Small intestine (tissue), 7 donors: ENCODE results near the gene SEMA4F. TPM values are rescaled to one million over a fixed set of nuclear protein-coding genes. Genes with fewer than 3 reads are reported as not detected.
A peak's percentile ranks its signal among the peaks of the same experiment; 100 is the strongest.

Experiments
- DNase-seq, 2 donors: peaks; one replicate each; pipeline versions ENCODE4 v3.0.0 to v3.0.0-alpha.2; 2013
- FAIRE-seq: peaks from 2 replicates; lab custom pipeline; 2012; peaks lifted over from hg19 to GRCh38; lab: Jason Lieb, UNC
- H3K27ac ChIP-seq, 3 donors: one replicate each; pipeline ENCODE4 v1.5.1; 2013; ENCODE audit warnings: low read length in 2 of 3, mild to moderate bottlenecking in 2 of 3, control low read depth in 1 of 3, inconsistent platforms in 1 of 3, low read depth in 1 of 3, moderate library complexity in 1 of 3
- H3K27me3 ChIP-seq, 3 donors: one replicate each; pipeline ENCODE4 v1.6.1; 2013; ENCODE audit warnings: low read length in 3 of 3, inconsistent platforms in 1 of 3; ENCODE audit not compliant: control insufficient read depth in 3 of 3, insufficient read depth in 3 of 3
- H3K36me3 ChIP-seq, 3 donors: one replicate each; pipeline ENCODE4 v1.6.1; 2013; ENCODE audit warnings: low read length in 3 of 3, inconsistent platforms in 1 of 3, low read depth in 1 of 3, mild to moderate bottlenecking in 1 of 3, moderate library complexity in 1 of 3; ENCODE audit not compliant: control insufficient read depth in 3 of 3, insufficient read depth in 2 of 3
- H3K4me1 ChIP-seq, 3 donors: one replicate each; pipeline ENCODE4 v1.6.1; 2013; ENCODE audit warnings: low read length in 2 of 3, inconsistent platforms in 1 of 3, low read depth in 1 of 3, mild to moderate bottlenecking in 1 of 3, moderate library complexity in 1 of 3; ENCODE audit not compliant: control insufficient read depth in 3 of 3, insufficient read depth in 2 of 3
- H3K4me3 ChIP-seq, 3 donors: one replicate each; pipeline ENCODE4 v1.5.1; 2013; ENCODE audit warnings: low read length in 3 of 3, control low read depth in 1 of 3, inconsistent platforms in 1 of 3, low read depth in 1 of 3, mild to moderate bottlenecking in 1 of 3, moderate library complexity in 1 of 3
- H3K9me3 ChIP-seq, 2 donors: one replicate each; pipeline ENCODE4 v1.6.1; 2013; ENCODE audit warnings: low read depth in 1 of 2, low read length in 1 of 2; ENCODE audit not compliant: control insufficient read depth in 2 of 2, insufficient read depth in 1 of 2
- WGBS, 3 donors: extraction: QIAGEN DNeasy Blood & Tissue Kit; methylation state at CpG; one replicate each; pipeline ENCODE4 v1.1.7; 2013; 5-methylcytosine and 5-hydroxymethylcytosine counted together
- polyA plus RNA-seq, 4 donors: library from polyadenylated mRNA; stranded (reverse) in 3 of 4; unstranded in 1 of 4; fragments of 200-250 nt in 3 of 4; fragments of 120-200 nt in 1 of 4; gene quantifications; one replicate each; pipeline versions ENCODE4 v1.2.1 to v1.2.3, GENCODE V29; 2013
- donor health status: healthy with polysubstance abuse.
- donor health status: control.
- donor health status: control.
- donor health status: Bipolar disorder and iron deficiency.
- donor health status: healthy.

Gene SEMA4F
- polyA plus RNA-seq, 4 donors = 0.27 to 2.4 (median 1.0) TPM; not detected in 1

DNA sequence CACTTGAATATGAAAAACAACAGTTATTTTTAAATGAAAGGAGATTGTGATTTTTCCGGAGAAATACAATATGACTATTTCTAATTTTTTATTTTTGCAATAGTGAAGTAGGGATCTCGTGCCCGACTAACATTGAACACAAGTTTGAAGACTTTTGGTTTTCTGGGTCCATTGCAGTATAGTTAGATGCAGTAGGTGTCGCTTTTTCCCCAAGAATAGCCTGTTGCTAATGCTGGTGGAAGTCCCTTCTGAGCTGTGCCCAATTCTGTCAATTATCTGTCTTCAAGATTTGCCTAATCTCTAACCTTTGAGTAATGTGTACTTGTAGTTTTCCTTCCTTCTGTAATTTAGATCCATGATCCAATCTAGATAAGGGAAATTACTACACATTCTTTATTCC, 36.5 kb downstream of the SEMA4F start:
- WGBS, 3 donors = 2 to 9% (median 6%) methylated on average over 4 of the region's 4 CpGs
- Histone ChIP-seq H3K9me3 (no peaks in the 10 kb centered on the region), H3K4me1 (no peaks in the 10 kb centered on the region), H3K27me3 (peaks cover 0 to 12% (median 0%) of the 10 kb centered on the region in 3 donors), H3K36me3 (no peaks in the 10 kb centered on the region), H3K4me3 (no peak overlapping the region), H3K27ac (no peak overlapping the region)
- DNase-seq = peak; percentile 54 to 58
- FAIRE-seq = no peak

DNA sequence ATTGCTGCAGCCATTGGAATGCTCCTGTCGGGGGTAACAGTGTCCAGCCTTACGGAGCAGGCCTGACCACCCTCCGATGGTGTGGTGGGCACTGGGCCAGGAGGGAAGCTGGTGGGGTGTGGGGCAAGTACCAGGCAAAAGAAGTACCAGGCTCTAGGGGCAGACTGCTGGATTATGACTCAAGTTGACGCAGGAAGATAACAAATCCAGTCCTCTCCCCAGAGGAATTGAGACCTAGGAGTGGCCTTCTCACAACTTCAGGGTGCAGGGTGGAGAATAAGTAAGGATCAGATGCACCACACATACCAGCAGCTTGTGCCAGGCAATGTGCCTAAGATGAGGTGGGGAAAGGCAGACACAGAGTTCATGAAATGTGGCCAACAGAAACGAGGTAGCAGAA, 37.9 kb downstream of the SEMA4F start:
- no peak overlapping the region for H3K4me3 ChIP-seq
- no peaks in the 10 kb centered on the region for H3K36me3 ChIP-seq
- no peak overlapping the region for H3K27ac ChIP-seq
- peaks cover 0 to 12% (median 0%) of the 10 kb centered on the region in 3 donors for H3K27me3 ChIP-seq
- peak in 1 of 2 donors; percentile 24 for DNase-seq
- peaks cover 0 to 3% (median 0%) of the 10 kb centered on the region in 3 donors for H3K4me1 ChIP-seq
- 72 to 78% (median 77%) methylated on average over 5 of the region's 5 CpGs for WGBS, 3 donors
- no peak for FAIRE-seq
- no peaks in the 10 kb centered on the region for H3K9me3 ChIP-seq

DNA sequence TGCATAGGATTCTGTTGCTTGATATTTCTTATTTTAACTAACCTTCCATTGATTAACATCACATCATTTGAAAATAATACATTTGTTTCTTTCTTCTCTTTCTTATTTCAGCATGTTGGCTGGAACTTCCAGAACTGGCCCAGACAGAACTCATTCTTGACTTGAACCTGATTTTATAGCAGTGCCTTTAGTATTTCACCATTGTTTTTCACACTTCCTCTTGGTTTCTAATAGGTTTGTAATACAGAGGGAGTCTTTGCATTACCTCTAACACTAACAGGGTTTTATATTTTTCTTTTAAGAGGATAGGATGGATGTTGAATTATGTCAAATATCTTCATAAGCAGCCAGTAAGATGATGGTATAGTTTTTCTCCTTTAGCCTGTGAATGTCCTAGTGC, 39.2 kb downstream of the SEMA4F start:
- DNase-seq (no peak), FAIRE-seq (no peak)
- H3K4me3 ChIP-seq = no peak overlapping the region
- H3K4me1 ChIP-seq = peaks cover 0 to 6% (median 0%) of the 10 kb centered on the region in 3 donors
- no peak overlapping the region for H3K27ac ChIP-seq
- H3K9me3 ChIP-seq = no peaks in the 10 kb centered on the region
- peaks cover 0 to 12% (median 0%) of the 10 kb centered on the region in 3 donors for H3K27me3 ChIP-seq
- H3K36me3 ChIP-seq = no peaks in the 10 kb centered on the region

- Histone ChIP-seq H3K27me3 (peaks cover 0 to 12% (median 0%) of the 10 kb centered on the region in 3 donors), H3K36me3 (no peaks in the 10 kb centered on the region), H3K4me3 (no peak overlapping the region), H3K4me1 (peaks cover 0 to 6% (median 0%) of the 10 kb centered on the region in 3 donors), H3K9me3 (no peaks in the 10 kb centered on the region), H3K27ac (peak overlapping the region in 1 of 3 donors; percentile 66)
- DNase-seq = peak in 1 of 2 donors; percentile 16
- 6 to 47% (median 37%) methylated on average over 1 of the region's 1 CpG for WGBS, 3 donors
- no peak for FAIRE-seq
Observed at GRCh38 chr2:74693668-74694067, 39.6 kb downstream of the SEMA4F start.

GRCh38 chr2:74694281-74694680, 40.2 kb downstream of the SEMA4F start:
- Histone ChIP-seq H3K4me3 (no peak overlapping the region), H3K36me3 (no peaks in the 10 kb centered on the region), H3K27ac (peak overlapping the region in 1 of 3 donors; percentile 66), H3K27me3 (peaks cover 0 to 12% (median 0%) of the 10 kb centered on the region in 3 donors), H3K4me1 (peaks cover 0 to 6% (median 0%) of the 10 kb centered on the region in 3 donors), H3K9me3 (no peaks in the 10 kb centered on the region)
- no peak for FAIRE-seq
- DNase-seq = peak; percentile 41 to 47
- WGBS, 3 donors = 15 to 38% (median 23%) methylated on average over 3 of the region's 3 CpGs

DNA sequence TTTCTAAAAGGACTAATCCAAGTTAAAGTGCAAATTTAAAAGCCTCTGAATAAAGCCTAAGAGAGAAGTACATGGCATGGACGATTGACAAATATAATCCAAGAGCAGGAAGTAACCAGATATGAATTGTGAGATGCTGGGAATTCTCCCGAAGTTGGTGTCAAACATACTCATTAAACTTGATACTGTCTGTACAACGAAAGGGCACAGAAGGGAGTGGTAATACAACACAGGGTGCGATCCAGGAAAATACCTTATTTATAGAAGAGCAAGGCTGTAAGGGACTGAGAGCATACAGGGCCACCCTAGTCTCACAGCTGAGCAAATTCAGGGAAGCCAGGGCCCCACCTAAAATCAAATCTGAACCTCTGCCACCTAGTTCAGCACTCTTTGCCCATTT, 41.6 kb downstream of the SEMA4F start:
- 15 to 49% (median 36%) methylated on average over 4 of the region's 4 CpGs for WGBS, 3 donors
- H3K27me3 ChIP-seq = peaks cover 0 to 7% (median 0%) of the 10 kb centered on the region in 3 donors
- no peak overlapping the region for H3K4me3 ChIP-seq
- no peak overlapping the region for H3K27ac ChIP-seq
- FAIRE-seq = no peak
- peak in 1 of 2 donors; percentile 33 for DNase-seq
- no peaks in the 10 kb centered on the region for H3K9me3 ChIP-seq
- H3K36me3 ChIP-seq = no peaks in the 10 kb centered on the region
- peaks cover 0 to 6% (median 0%) of the 10 kb centered on the region in 3 donors for H3K4me1 ChIP-seq

GRCh38 chr2:74696829-74697228, 42.8 kb downstream of the SEMA4F start:
- H3K9me3 ChIP-seq = no peaks in the 10 kb centered on the region
- no peaks in the 10 kb centered on the region for H3K36me3 ChIP-seq
- 24 to 53% (median 48%) methylated on average over 2 of the region's 2 CpGs for WGBS, 3 donors
- H3K4me3 ChIP-seq = no peak overlapping the region
- FAIRE-seq (no peak), DNase-seq (peak; percentile 31 to 67)
- H3K4me1 ChIP-seq = peaks cover 0 to 6% (median 0%) of the 10 kb centered on the region in 3 donors
- peaks cover 0 to 7% (median 0%) of the 10 kb centered on the region in 3 donors for H3K27me3 ChIP-seq
- H3K27ac ChIP-seq = peak overlapping the region in 1 of 3 donors; percentile 11

GRCh38 chr2:74700643-74701372, 46.8 kb downstream of the SEMA4F start:
- H3K4me3 ChIP-seq = no peak overlapping the region
- H3K9me3 ChIP-seq = no peaks in the 10 kb centered on the region
- FAIRE-seq (no peak), DNase-seq (no peak)
- H3K27me3 ChIP-seq = peaks cover 0 to 6% (median 0%) of the 10 kb centered on the region in 3 donors
- H3K36me3 ChIP-seq = no peaks in the 10 kb centered on the region
- H3K4me1 ChIP-seq = peaks cover 0 to 4% (median 0%) of the 10 kb centered on the region in 3 donors
- WGBS, 3 donors = 70 to 74% (median 73%) methylated on average over 2 of the region's 2 CpGs
- no peak overlapping the region for H3K27ac ChIP-seq
